Esophagus squamous epithelium (tissue), 5 donors: ENCODE measurements around the gene ARMC9. TPM values are rescaled to one million over a fixed set of nuclear protein-coding genes. Genes with fewer than 3 reads are reported as not detected.

Experiments
- DNase-seq: peaks from one replicate; lab custom pipeline; 2025; lab: John Stamatoyannopoulos, UW
- H3K27ac ChIP-seq, 4 donors: fragments of 200-600 bp; sonication (generic); one replicate each; pipeline ENCODE4 v1.5.1; 2016 to 2019; ENCODE audit warnings: mild to moderate bottlenecking in 1 of 4
- H3K27me3 ChIP-seq, 4 donors: fragments of 200-600 bp; sonication (generic); 1 replicate in 3 of 4; 2 replicates in 1 of 4; pipeline versions ENCODE4 v1.5.1 to v1.6.0; 2017 to 2021; ENCODE audit warnings: antibody characterized with exemption in 1 of 4
- H3K36me3 ChIP-seq, 3 donors: fragments of 200-600 bp; sonication (generic); one replicate each; pipeline ENCODE4 v1.5.1; 2016 to 2019
- H3K4me1 ChIP-seq, 3 donors: fragments of 200-600 bp; sonication (generic); one replicate each; pipeline ENCODE4 v1.5.1; 2017 to 2019
- H3K4me3 ChIP-seq, 4 donors: fragments of 200-600 bp; sonication (generic); 1 replicate in 3 of 4; 2 replicates in 1 of 4; pipeline ENCODE4 v1.5.1; 2016 to 2019; ENCODE audit warnings: mild to moderate bottlenecking in 2 of 4, moderate library complexity in 1 of 4
- H3K9me3 ChIP-seq, 3 donors: fragments of 200-600 bp; sonication (generic); one replicate each; pipeline ENCODE4 v1.5.1; 2016 to 2019
- CTCF ChIP-seq, 6 experiments: fragments of 450-650 bp in 4 of 6; fragments of 200-600 bp in 2 of 6; sonication (generic) in 2 of 6; IDR thresholded peaks; one replicate each; pipeline ENCODE4 v1.5.1; 2016 to 2019; ENCODE audit warnings: antibody characterized with exemption in 6 of 6, mild to moderate bottlenecking in 4 of 6, moderate library complexity in 4 of 6
- POLR2A ChIP-seq, 4 donors: fragments of 450-650 bp; IDR thresholded peaks; one replicate each; pipeline ENCODE4 v1.6.1; 2017; ENCODE audit warnings: antibody characterized with exemption in 4 of 4, mild to moderate bottlenecking in 4 of 4, moderate library complexity in 3 of 4
- WGBS, 2 donors: methylation state at CpG; one replicate each; pipeline ENCODE4 v1.1.5; 2018; 5-methylcytosine and 5-hydroxymethylcytosine counted together
- intact Hi-C: fragments of 100-400 bp; cut with DNase I; formaldehyde crosslinking; loops from one replicate; pipeline ENCODE4 v1.15.0; 2022
- total RNA-seq, 4 donors: library from RNA; depleted of rRNA; stranded (reverse); fragments of >200 nt; gene quantifications; one replicate each; pipeline ENCODE4 v1.1.0, GENCODE V29; 2016
- donor health status: DM: yes; HTN: yes; CAD: no.

Gene ARMC9
- total RNA-seq, 4 donors from 2014 or later: 2.1 to 13.9 (median 3.9) TPM

DNA sequence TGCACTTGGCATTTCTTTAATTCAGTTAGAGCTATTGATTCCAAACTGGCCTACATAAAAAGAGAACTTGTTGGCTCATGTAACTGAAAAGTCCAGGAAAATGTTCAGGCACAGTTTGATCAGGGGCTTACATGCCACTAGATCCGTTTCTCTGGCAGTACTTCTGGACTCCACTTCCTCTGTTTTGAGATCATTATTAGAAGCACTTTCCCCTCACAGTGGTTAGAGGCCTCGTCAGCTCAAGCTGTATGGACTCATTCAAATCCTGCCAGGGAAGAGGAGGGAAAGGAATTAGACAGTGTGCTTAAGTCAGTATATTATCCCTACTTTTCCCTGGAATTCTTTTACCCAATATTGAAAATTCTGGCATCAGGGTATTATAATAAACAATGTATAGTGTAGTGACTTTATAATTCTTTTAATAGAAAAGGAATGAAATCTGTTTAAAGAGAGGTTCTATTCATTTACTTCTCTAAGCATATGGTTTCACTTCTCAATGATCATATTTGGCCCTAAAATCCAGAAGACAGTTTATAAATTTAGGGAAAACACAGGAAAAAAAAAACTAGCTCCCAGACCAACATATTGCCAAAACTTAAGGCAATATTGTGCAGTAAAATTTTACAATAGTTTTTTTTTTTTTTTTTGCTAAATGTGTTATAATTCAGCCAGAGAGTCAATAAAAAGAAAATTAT lies 92.0 kb downstream of the ARMC9 start:
- no peak for DNase-seq
- Histone ChIP-seq H3K4me1 (no peaks in the 10 kb centered on the region), H3K9me3 (no peaks in the 10 kb centered on the region), H3K4me3 (no peak overlapping the region), H3K27me3 (no peaks in the 10 kb centered on the region), H3K36me3 (peaks cover 0 to 15% (median 0%) of the 10 kb centered on the region in 3 donors), H3K27ac (no peak overlapping the region)
- 12 to 15% methylated on average over 2 of the region's 2 CpGs for WGBS, 2 donors
- intact Hi-C loops: no loop called here
- no peak for TF ChIP-seq CTCF (IDR thresholded peaks at IDR 0.05)
- no peak for TF ChIP-seq POLR2A (IDR thresholded peaks at IDR 0.05)

GRCh38 chr2:231292472-231293134 lies 94.2 kb downstream of the ARMC9 start:
- WGBS, 2 donors: 84 to 88% methylated on average over 6 to 8 of the region's 8 CpGs
- intact Hi-C loops: no loop called here
- no peak for DNase-seq
- H3K36me3 ChIP-seq: peaks cover 0 to 15% (median 0%) of the 10 kb centered on the region in 3 donors
- H3K4me1 ChIP-seq: no peaks in the 10 kb centered on the region
- H3K9me3 ChIP-seq: no peaks in the 10 kb centered on the region
- H3K27ac ChIP-seq: no peak overlapping the region
- TF ChIP-seq CTCF (IDR thresholded peaks at IDR 0.05): no peak
- TF ChIP-seq POLR2A (IDR thresholded peaks at IDR 0.05): no peak
- no peaks in the 10 kb centered on the region for H3K27me3 ChIP-seq
- no peak overlapping the region for H3K4me3 ChIP-seq

- Histone ChIP-seq H3K27ac (no peak overlapping the region), H3K4me3 (no peak overlapping the region), H3K27me3 (no peaks in the 10 kb centered on the region), H3K4me1 (no peaks in the 10 kb centered on the region), H3K36me3 (peaks cover 0 to 15% (median 0%) of the 10 kb centered on the region in 3 donors), H3K9me3 (no peaks in the 10 kb centered on the region)
- intact Hi-C loops: no loop called here
- 86 to 90% methylated on average over 4 of the region's 4 CpGs for WGBS, 2 donors
- TF ChIP-seq CTCF (IDR thresholded peaks at IDR 0.05) (no peak), POLR2A (IDR thresholded peaks at IDR 0.05) (no peak)
- DNase-seq: no peak
Measured at GRCh38 chr2:231293163-231293562, 94.7 kb downstream of the ARMC9 start.

DNA sequence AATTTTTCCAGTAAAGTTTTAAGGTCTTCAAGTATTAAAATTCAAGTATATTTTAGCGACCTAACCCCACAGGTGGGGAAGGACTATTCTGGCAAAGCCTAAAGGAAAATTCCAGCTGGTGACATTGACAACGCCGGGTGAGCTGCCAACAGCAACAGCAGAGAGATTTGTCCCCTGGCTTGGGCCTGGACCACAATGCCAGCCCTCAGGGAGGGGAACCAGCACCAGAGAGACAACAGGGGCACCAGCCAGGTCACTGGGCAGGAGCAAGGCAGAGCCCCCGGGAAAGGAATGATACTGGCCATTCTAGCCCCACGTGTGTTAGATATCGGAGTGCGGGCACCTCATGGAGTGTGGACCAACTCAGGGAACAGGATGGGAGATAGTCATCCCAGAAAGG lies 95.7 kb downstream of the ARMC9 start:
- Histone ChIP-seq H3K27ac (no peak overlapping the region), H3K36me3 (peaks cover 0 to 15% (median 0%) of the 10 kb centered on the region in 3 donors), H3K27me3 (no peaks in the 10 kb centered on the region), H3K4me1 (no peaks in the 10 kb centered on the region), H3K9me3 (no peaks in the 10 kb centered on the region), H3K4me3 (no peak overlapping the region)
- DNase-seq: no peak
- TF ChIP-seq CTCF (IDR thresholded peaks at IDR 0.05) (no peak), POLR2A (IDR thresholded peaks at IDR 0.05) (no peak)
- WGBS, 2 donors: 93 to 97% methylated on average over 6 to 7 of the region's 7 CpGs
- intact Hi-C loops: no loop called here
